ENCODE results near the gene TET1. TPM values are rescaled to one million over a fixed set of nuclear protein-coding genes. Genes with fewer than 3 reads are reported as not detected.

TET1 gene
- total and polyA plus RNA-seq, 2 of the 13 experiments (the other 11 are each of a cell fraction or from before 2014, with no cell fraction given): 6.9 to 7.3 TPM

- no peak for TF ChIP-seq RNF219 (CRISPR knock-in tag; IDR thresholded peaks at IDR 0.05)
- TF ChIP-seq ATF3 (CRISPR knock-in tag; IDR thresholded peaks at IDR 0.05): no peak
- peak; percentile 93 for TF ChIP-seq PITX1 (CRISPR knock-in tag; IDR thresholded peaks at IDR 0.05)
- 0 out of 2 replicates have a peak, but pooled peaks have one; percentile 44 for TF ChIP-seq RFX5 (IDR thresholded peaks at IDR 0.05; ENCODE audit: low read depth, low read length)
- TF ChIP-seq ZKSCAN5 (CRISPR knock-in tag; IDR thresholded peaks at IDR 0.05): no peak
- no peak for TF ChIP-seq ZNF501 (CRISPR knock-in tag; IDR thresholded peaks at IDR 0.05)
- no peak for TF ChIP-seq ZNF234 (CRISPR knock-in tag; conservative IDR thresholded peaks at IDR 0.05)
- TF ChIP-seq ZNF260 (CRISPR knock-in tag; IDR thresholded peaks at IDR 0.05; ENCODE audit: borderline replicate concordance, low read depth): no peak
- TF ChIP-seq KIAA2018 (CRISPR knock-in tag; IDR thresholded peaks at IDR 0.05; ENCODE audit: borderline replicate concordance): no peak
- no peak; the same call in none of the 2 replicates for TF ChIP-seq PRDM10 (CRISPR knock-in tag; IDR thresholded peaks at IDR 0.05; ENCODE audit: low read depth)
- TF ChIP-seq ZNF350 (CRISPR knock-in tag; IDR thresholded peaks at IDR 0.05; ENCODE audit: borderline replicate concordance, low read depth): peak; percentile 64
- TF ChIP-seq TFDP2 (CRISPR knock-in tag; IDR thresholded peaks at IDR 0.05): peak; percentile 51
These were observed 40.1 kb downstream of the TET1 start (continued) for GRCh38 chr10:68600041-68600778.

All from HepG2 (cell line).